Psoas muscle (tissue), 8 donors: ENCODE measurements around the gene RABGGTB. TPM values are rescaled to one million over a fixed set of nuclear protein-coding genes. Genes with fewer than 3 reads are reported as not detected.
"Not testable (repeated sequence)": the region's sequence is repeated elsewhere in the genome, so short reads cannot be mapped to it uniquely, and the experiment has no call there.

ENCODE experiments used
- ATAC-seq, 4 donors: fragments of 200-7000 bp; cut with Tn5 transposase; one replicate each; pipeline ENCODE4 v1.9.1; 2020; ENCODE audit warnings: moderate library complexity in 3 of 4, mild to moderate bottlenecking in 2 of 4
- DNase-seq, 2 donors: peaks; one replicate each; pipeline ENCODE4 v3.0.0-alpha.2; 2020
- H3K27ac ChIP-seq: fragments of 200-600 bp; one replicate; pipeline ENCODE4 v1.8.0; 2022
- H3K27me3 ChIP-seq, 3 donors: fragments of 200-600 bp in 1 of 3; one replicate each; pipeline versions ENCODE4 v1.6.1 to v1.8.0; 2013 to 2022; ENCODE audit warnings: low read length in 2 of 3, mild to moderate bottlenecking in 2 of 3, moderate library complexity in 1 of 3; ENCODE audit not compliant: insufficient read depth in 3 of 3
- H3K36me3 ChIP-seq, 2 donors: fragments of 200-600 bp in 1 of 2; one replicate each; pipeline versions ENCODE4 v1.6.1 to v1.8.0; 2013 to 2022; ENCODE audit warnings: low read depth in 1 of 2, mild to moderate bottlenecking in 1 of 2, moderate library complexity in 1 of 2; ENCODE audit not compliant: insufficient read depth in 1 of 2
- H3K4me1 ChIP-seq: fragments of 200-600 bp; one replicate; pipeline ENCODE4 v1.8.0; 2022
- H3K4me3 ChIP-seq: fragments of 200-600 bp; one replicate; pipeline ENCODE4 v1.8.0; 2022; ENCODE audit warnings: mild to moderate bottlenecking
- H3K9me3 ChIP-seq: fragments of 200-600 bp; one replicate; pipeline ENCODE4 v1.8.0; 2022
- CTCF ChIP-seq: fragments of 200-600 bp; IDR thresholded peaks from one replicate; pipeline ENCODE4 v1.8.0; 2022; ENCODE audit warnings: antibody characterized with exemption
- WGBS, 3 donors: extraction: QIAGEN DNeasy Blood & Tissue Kit; methylation state at CpG; one replicate each; pipeline versions ENCODE4 v1.1.6 to v1.1.7; 2013; 5-methylcytosine and 5-hydroxymethylcytosine counted together
- intact Hi-C, 2 donors: fragments of 100-400 bp; cut with DNase I; formaldehyde crosslinking; loops; one replicate each; pipeline versions ENCODE4 v1.11.0 to v1.14.2; 2022
- polyA plus RNA-seq, 3 donors: library from polyadenylated mRNA; stranded (reverse); fragments of 200-250 nt; gene quantifications; one replicate each; pipeline ENCODE4 v1.2.3, GENCODE V29; 2013
- total RNA-seq, 4 donors: library from RNA; stranded (reverse); fragmentation: NEBNext Ultra II Directional in 2 of 4; extraction: Animal tissue kit (Norgen Biotek cat#: 25700) in 2 of 4; gene quantifications; one replicate each; pipeline versions ENCODE4 v1.2.1 to v1.2.4, GENCODE V29; 2021 to 2023
- donor health status: healthy with polysubstance abuse.
- donor health status: DM: no; HTN: no; CAD: no; lungs with moderate emphysema.
- donor health status: Bipolar disorder and iron deficiency.
- donor health status: healthy.
- donor health status: DM: yes; HTN: yes; CAD: no.
- donor health status: DM: no; HTN: no; CAD: no.
- donor health status: DM: no; HTN: no; CAD: no.
- donor health status: DM: yes; HTN: yes; CAD: no.

RABGGTB gene
- total and polyA plus RNA-seq, 7 donors = 53.9 to 101 (median 83.7) TPM

DNA sequence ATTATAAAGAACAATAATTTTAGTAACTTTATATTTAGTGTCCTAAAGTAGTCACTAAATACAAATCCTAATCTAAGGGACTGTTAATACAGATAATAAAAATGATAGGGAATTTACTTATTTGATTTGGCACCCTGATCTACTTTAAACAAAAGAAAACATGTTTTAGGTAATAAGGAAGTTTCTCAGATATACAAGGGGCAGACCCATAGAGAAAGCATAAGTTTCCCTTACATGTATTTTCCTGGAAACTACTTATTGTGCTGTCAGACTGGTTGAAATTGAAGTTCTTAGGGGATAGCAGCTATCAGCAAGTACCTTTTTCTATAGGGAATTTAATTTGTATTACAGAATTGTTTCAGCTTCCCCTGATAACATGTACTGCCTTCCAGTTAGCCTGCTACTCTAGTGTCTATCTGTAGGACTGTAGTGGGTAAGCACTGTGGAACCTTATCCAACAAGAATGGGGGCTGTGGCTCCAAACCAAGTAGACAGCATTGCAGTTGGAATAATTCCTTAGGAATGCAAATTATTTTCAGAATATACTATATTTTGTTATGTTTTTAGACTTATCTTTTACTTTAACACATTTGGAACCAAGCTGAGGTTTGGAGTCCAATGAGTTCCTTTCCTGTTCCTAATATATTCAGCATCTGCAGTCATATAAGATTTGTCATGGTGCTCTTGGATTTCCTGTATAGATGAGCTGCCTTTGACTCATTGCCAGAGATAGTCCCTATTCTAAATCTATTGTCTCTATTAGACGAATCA is 25.3 kb downstream of the RABGGTB start:
- intact Hi-C loops = no loop called here
- no peak for ATAC-seq

GRCh38 chr1:75812065-75812464 is 26.0 kb downstream of the RABGGTB start:
- Histone ChIP-seq H3K9me3 (no peaks in the 10 kb centered on the region), H3K36me3 (peaks cover 0 to 80% of the 10 kb centered on the region in 2 donors), H3K27ac (no peak overlapping the region), H3K4me1 (no peaks in the 10 kb centered on the region), H3K27me3 (no peaks in the 10 kb centered on the region), H3K4me3 (no peak overlapping the region)
- intact Hi-C loops = no loop called here
- no peak for ATAC-seq
- 71 to 90% (median 84%) methylated on average over 3 of the region's 3 CpGs for WGBS, 3 donors
- no peak for TF ChIP-seq CTCF
- DNase-seq = no peak

More for the DNA sequence above, 25.3 kb downstream of the RABGGTB start:
- Histone ChIP-seq H3K27ac (no peak overlapping the region), H3K36me3 (peaks cover 0 to 78% of the 10 kb centered on the region in 2 donors), H3K4me3 (no peak overlapping the region), H3K4me1 (no peaks in the 10 kb centered on the region), H3K9me3 (no peaks in the 10 kb centered on the region), H3K27me3 (no peaks in the 10 kb centered on the region)
- no peak for DNase-seq
- no peak for TF ChIP-seq CTCF
- WGBS, 3 donors = 68 to 69% (median 69%) methylated on average over 1 of the region's 1 CpG

- H3K4me1 ChIP-seq, DNase-seq, H3K27ac ChIP-seq, H3K4me3 ChIP-seq, H3K27me3 ChIP-seq, ATAC-seq, intact Hi-C loops, H3K9me3 ChIP-seq: not testable (repeated sequence)
- 67 to 90% (median 87%) methylated on average over 1 of the region's 1 CpG for WGBS, 3 donors
- H3K36me3 ChIP-seq = peaks cover 0 to 56% of the 10 kb centered on the region in 2 donors
These were observed 37.5 kb downstream of the RABGGTB start for GRCh38 chr1:75823596-75823995.

GRCh38 chr1:75836528-75837100 is 50.6 kb downstream of the RABGGTB start:
- 71 to 75% (median 73%) methylated on average over 2 of the region's 2 CpGs for WGBS, 3 donors
- H3K36me3 ChIP-seq = no peaks in the 10 kb centered on the region
- ATAC-seq = no peak
- H3K4me3 ChIP-seq = no peak overlapping the region
- H3K27me3 ChIP-seq = no peaks in the 10 kb centered on the region
- no peak for TF ChIP-seq CTCF
- no peak for DNase-seq
- no peak overlapping the region for H3K27ac ChIP-seq
- intact Hi-C loops = no loop called here
- peaks cover 14% of the 10 kb centered on the region for H3K9me3 ChIP-seq
- H3K4me1 ChIP-seq = no peaks in the 10 kb centered on the region

DNA sequence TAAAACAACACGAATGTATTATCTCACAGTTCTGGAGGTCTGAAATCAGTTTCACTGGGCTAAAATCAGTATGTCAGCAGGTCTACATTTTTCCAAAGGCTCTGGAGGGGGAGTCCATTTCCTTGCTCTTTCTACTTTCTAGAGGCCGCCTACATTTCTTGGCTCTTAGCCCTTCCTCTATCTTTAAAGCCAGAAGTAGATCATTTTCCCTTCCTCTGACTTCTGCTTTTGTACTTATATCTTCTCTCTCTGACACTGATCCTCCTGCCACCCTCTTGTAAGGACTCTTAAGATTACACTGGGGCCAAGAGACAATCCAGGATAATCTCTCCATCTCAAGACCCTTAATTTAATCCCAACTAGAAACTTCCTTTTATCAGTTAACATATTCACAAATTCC is 52.0 kb downstream of the RABGGTB start:
- Histone ChIP-seq H3K36me3 (no peaks in the 10 kb centered on the region), H3K27me3 (no peaks in the 10 kb centered on the region), H3K9me3 (peaks cover 10% of the 10 kb centered on the region), H3K27ac (no peak overlapping the region), H3K4me1 (no peaks in the 10 kb centered on the region), H3K4me3 (no peak overlapping the region)
- 71 to 73% (median 71%) methylated on average over 2 of the region's 2 CpGs for WGBS, 3 donors
- no peak for TF ChIP-seq CTCF
- ATAC-seq = no peak
- no peak for DNase-seq
- intact Hi-C loops = no loop called here
